Measurements from ENCODE around the gene KLK7.

DNA sequence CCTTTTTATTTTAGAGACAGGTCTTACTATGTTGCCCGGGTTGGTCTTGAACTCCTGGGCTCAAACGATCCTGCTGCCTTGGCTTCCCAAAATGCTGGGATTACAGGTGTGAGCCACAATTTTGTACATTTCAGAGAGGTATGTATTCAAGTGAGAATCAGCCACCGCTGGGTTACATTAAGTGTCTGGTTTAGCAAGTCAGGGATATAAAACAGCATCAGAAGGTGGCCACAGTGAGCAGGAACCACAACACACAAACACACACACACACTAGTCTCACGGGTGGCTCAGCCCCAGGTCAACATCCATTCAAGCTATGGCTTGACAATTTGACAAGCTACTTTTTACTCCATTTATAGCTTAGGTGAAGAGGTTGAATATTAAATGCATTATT is 51.0 kb downstream of the KLK7 start:
- TF ChIP-seq, protein P1, sequence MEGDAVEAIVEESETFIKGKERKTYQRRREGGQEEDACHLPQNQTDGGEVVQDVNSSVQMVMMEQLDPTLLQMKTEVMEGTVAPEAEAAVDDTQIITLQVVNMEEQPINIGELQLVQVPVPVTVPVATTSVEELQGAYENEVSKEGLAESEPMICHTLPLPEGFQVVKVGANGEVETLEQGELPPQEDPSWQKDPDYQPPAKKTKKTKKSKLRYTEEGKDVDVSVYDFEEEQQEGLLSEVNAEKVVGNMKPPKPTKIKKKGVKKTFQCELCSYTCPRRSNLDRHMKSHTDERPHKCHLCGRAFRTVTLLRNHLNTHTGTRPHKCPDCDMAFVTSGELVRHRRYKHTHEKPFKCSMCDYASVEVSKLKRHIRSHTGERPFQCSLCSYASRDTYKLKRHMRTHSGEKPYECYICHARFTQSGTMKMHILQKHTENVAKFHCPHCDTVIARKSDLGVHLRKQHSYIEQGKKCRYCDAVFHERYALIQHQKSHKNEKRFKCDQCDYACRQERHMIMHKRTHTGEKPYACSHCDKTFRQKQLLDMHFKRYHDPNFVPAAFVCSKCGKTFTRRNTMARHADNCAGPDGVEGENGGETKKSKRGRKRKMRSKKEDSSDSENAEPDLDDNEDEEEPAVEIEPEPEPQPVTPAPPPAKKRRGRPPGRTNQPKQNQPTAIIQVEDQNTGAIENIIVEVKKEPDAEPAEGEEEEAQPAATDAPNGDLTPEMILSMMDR (IDR thresholded peaks at IDR 0.05): no peak
- TF ChIP-seq POLR2A (IDR thresholded peaks at IDR 0.05) (no peak), EP300 (IDR thresholded peaks at IDR 0.05) (no peak), POLR2AphosphoS5 (IDR thresholded peaks at IDR 0.05) (no peak)

Measured in suprapubic skin (tissue), 4 donors.